Activated CD4-positive, alpha-beta T cell treated with anti-CD3 and anti-CD28 coated beads, Interleukin-2, amount 50 U/mL, for 4 hours (primary cell): ENCODE measurements around the gene NRIP2.

Experiments
- DNase-seq, 2 experiments: peaks; one replicate each; pipeline ENCODE4 v3.0.0-alpha.2; 2020

Gene NRIP2

DNA sequence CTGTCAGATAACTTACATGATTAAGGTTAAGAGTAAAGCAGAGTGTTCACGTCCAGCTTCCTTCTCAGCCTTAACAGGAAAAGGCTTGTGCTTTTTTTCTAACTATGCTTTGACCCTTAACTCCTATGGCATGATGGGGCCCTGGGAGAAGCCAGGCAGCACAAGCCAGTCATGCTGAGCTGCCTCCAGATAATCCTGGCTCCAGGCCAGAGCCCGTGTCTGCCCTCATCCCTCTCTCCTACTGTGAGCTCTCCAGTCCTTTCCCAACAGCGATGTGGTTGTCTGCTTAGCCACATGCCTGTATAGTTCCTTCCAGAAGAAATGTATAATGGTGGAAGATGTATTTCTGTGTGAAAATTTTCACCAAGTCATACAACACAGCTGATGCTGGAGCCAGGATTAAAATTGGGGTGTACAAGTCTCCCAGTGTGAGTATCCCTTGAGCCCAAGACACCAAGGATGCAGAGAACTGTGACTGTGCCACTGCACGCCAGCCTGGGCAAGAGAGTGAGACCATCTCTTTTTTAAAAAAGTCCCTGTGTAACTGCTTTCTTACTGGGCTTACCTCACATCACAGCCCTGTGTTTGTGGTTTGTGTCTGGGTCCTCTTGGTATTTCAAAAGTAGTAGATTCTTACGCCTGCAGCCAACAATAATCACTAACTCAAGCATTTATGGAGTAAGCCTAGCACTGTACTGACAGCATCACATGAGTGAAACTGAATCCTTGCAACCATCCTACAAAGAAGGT, 30.3 kb downstream of the NRIP2 start:
- no peak for DNase-seq

GRCh38 chr12:2803635-2804392, 31.0 kb downstream of the NRIP2 start:
- no peak for DNase-seq

- DNase-seq, result no peak
Observed at GRCh38 chr12:2801044-2801783, 33.6 kb downstream of the NRIP2 start.

GRCh38 chr12:2800046-2800570, 34.7 kb downstream of the NRIP2 start:
- DNase-seq, result no peak

- DNase-seq, result no peak
Observed at GRCh38 chr12:2797721-2798418, 37.0 kb downstream of the NRIP2 start.

GRCh38 chr12:2796187-2796666, 38.6 kb downstream of the NRIP2 start:
- DNase-seq, result no peak

DNA sequence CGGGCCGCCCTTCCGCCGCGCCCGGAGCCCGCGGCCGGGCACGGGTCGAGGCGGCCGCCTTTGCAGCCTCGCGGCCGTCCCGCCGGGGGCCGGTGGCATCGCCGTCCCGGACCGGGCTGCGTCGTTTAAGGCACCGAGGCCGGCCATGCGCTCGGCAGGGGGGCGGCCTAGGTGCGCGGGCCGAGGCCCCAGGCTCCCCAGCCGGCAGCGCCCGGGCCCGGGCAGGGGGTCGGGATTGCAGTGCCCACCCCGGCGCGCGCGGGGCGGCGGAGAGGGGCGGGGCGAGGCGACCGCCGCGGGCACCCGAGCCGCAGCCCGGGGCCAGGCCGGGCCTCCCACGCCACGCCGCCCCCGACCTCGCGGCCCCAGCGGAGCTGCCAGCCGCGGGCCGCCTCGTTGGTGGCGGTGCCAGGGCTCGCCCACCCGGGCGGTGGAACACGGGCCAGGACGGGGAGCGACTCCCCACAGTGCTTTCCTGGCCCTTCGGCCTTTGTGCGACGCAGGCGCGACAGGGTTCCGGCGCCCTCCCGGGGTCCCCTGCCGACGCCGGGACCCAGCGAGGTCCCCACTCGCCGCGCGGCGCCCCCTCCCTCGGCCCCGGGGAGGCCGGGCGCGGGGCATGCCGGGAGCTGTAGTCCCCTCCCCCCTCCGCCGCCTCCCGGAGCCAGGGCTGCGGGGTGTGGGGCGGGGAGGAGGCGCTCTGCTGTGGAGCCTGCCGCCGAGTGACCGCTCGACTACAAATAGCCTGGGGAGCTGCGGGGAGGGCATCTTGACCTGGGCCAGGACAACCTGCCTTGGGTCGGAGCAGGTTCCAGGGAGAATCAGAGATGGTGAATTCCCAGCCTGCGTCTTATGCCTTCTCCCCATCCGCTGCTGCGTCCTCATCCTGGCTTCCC, 39.3 kb downstream of the NRIP2 start:
- DNase-seq, result peak; percentile 62

DNA sequence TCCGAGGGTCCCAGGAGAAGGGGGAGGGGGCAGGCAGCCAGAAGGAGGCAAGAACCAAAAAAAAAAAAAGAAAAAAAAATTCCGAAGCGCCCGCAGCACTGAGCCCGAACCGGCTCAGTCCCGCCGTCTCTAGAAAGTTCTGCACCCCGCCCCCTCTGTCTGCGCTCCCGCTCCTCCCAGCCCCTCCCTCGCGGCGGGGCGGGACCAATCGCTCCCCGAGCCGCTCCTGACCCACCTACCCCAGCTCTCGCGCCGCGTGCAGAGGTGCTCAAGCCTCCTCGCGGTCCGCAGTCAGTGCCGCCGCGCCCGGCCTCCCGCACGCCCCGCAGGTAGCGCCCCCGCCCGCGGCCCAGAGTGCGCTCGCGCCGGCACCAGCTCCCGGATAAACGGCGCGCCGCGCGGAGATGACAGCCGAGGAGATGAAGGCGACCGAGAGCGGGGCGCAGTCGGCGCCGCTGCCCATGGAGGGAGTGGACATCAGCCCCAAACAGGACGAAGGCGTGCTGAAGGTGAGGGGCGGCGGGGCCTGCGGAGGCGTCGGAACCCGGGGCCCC, 40.0 kb downstream of the NRIP2 start, which contains the start of gene FKBP4:
FKBP4 (plus strand) TSS at position 235 of the 554 bp plus-strand sequence; CDS start at position 405, 170 bp downstream.
- DNase-seq, result peak; percentile 83 to 87

GRCh38 chr12:2794191-2794735, 40.6 kb downstream of the NRIP2 start:
- peak in 1 of 2 experiments; percentile 7 for DNase-seq

GRCh38 chr12:2793561-2793960, 41.3 kb downstream of the NRIP2 start:
- DNase-seq, result no peak

- DNase-seq, result no peak
Observed at GRCh38 chr12:2792671-2793500, 41.9 kb downstream of the NRIP2 start.

- no peak for DNase-seq
Observed at GRCh38 chr12:2791089-2791488, 43.7 kb downstream of the NRIP2 start.

- DNase-seq, result no peak
Observed at GRCh38 chr12:2785017-2785416, 49.8 kb downstream of the NRIP2 start.

DNA sequence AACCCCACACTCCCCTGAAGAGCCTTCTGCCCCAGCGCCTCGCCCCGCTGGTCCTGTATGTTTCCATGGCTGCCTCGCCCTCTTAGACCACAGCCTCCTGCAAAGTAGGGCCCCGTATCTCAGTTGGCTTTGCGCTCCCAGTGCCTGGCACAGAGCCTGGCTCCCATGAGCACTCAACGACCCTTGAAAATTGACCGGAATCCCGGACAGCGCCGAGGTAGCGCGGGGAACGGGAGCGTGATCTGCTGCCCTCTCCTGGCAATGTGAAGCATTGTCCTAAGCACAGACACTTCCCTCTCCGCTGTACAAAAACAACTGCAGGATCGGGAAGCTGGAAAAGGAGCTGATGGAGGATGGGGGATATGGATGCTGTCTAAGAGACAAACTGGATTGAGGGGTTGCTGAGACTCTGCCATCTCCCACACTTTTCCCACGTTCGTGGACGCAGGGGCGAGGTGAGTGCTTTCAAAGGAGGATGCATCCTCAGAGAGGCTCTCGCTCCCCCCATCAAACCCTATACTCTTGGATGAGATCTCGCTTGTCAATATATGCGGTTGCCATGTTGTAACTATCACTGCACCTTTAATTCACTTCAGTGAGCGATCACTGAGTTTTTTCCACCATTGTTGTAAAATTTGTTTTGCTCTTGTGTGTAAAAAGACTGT, 50.8 kb downstream of the NRIP2 start:
- DNase-seq, result peak; percentile 25 to 26

- no peak for DNase-seq
Observed at GRCh38 chr12:2779281-2779680, 55.6 kb downstream of the NRIP2 start.

DNA sequence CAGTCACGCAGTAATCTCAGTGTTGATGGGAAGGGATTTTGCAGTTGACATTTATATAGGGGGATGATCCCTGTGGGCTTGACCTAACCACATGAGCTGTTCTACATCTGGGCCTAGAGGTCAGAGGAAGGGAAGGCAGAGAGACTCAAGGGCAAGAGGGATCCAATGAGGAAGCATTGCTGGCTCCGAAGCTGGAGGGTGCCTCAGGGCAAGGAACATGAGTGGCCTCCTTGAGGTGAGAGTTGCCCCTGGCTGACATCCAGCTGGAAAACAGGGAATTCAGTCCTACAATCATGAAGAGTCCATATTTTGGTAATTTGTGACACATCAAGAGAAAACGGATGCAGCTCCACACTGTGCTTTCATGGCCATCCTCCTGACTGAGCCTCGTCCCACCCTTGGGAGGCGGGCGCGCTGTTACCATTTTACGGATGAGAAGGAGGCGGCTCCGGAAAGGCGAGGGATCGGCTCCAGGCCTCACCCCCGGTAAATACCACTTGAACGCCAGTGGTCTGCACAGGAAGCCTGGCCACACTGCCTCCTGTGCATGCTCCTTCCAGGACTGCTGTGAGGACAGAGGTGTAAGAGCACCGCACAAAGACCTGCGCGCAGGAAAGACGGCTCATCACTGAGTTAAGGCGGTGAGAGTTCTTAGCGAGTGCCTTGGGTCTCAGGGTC, 58.6 kb downstream of the NRIP2 start:
- DNase-seq, result no peak

GRCh38 chr12:2775431-2775830, 59.4 kb downstream of the NRIP2 start:
- DNase-seq, result no peak
